ENCODE data around the gene KCNK18. TPM values are rescaled to one million over a fixed set of nuclear protein-coding genes. Genes with fewer than 3 reads are reported as not detected.
A peak's percentile ranks its signal among the peaks of the same experiment; 100 is the strongest.

The KCNK18 gene
- total RNA-seq, 1 experiment from 2014 or later: not detected

GRCh38 chr10:117167789-117168674, 29.3 kb upstream of the KCNK18 start:
- no TSS peak for BruUV-seq (replicated peaks)
- CTCF ChIA-PET: interaction anchor here (1.0 to 3.2 kb wide), 4 partner anchors 220 to 541 kb away, joined by 4 to 26 read pairs (median 6); no protein-coding TSS in a partner anchor
- H3K27ac Mint-ChIP-seq (ENCODE audit: unreplicated experiment): no peak overlapping the region

GRCh38 chr10:117168729-117169128, 28.6 kb upstream of the KCNK18 start:
- intact Hi-C loops (cut with micrococcal nuclease; ENCODE audit: unreplicated experiment): loop anchor here (5.0 kb wide), 1 partner anchor 281 kb away; no protein-coding TSS in a partner anchor
- CTCF ChIA-PET: interaction anchor here (1.2 to 3.2 kb wide), 2 partner anchors 221 to 372 kb away, joined by 7 to 26 read pairs; no protein-coding TSS in a partner anchor
- no peak overlapping the region for H3K27ac Mint-ChIP-seq (ENCODE audit: unreplicated experiment)
- no peak for DNase-seq
- H3K36me3 Mint-ChIP-seq (ENCODE audit: insufficient read depth, unreplicated experiment): peaks cover 7% of the 10 kb centered on the region
- H3K9me3 Mint-ChIP-seq (ENCODE audit: low read depth, unreplicated experiment): no peaks in the 10 kb centered on the region
- H3K4me1 Mint-ChIP-seq (ENCODE audit: low read depth, unreplicated experiment): no peaks in the 10 kb centered on the region
- peak overlapping the region; percentile 65 for H3K4me3 Mint-ChIP-seq (ENCODE audit: low read depth, unreplicated experiment)
- BruUV-seq (replicated peaks): no TSS peak
- no peak for TF ChIP-seq CTCF (IDR thresholded peaks at IDR 0.05; ENCODE audit: unreplicated experiment)
- peaks cover 47% of the 10 kb centered on the region for H3K27me3 Mint-ChIP-seq (ENCODE audit: unreplicated experiment)

More at GRCh38 chr10:117167789-117168674, 29.3 kb upstream of the KCNK18 start:
- DNase-seq: peak; percentile 73
- H3K36me3 Mint-ChIP-seq (ENCODE audit: insufficient read depth, unreplicated experiment): peaks cover 7% of the 10 kb centered on the region
- intact Hi-C loops (cut with micrococcal nuclease; ENCODE audit: unreplicated experiment): loop anchor here (2.0 to 5.0 kb wide), 3 partner anchors 163 to 371 kb away; partner anchors contain the start of gene SHTN1
- H3K27me3 Mint-ChIP-seq (ENCODE audit: unreplicated experiment): peaks cover 45% of the 10 kb centered on the region
- peak overlapping the region; percentile 65 for H3K4me3 Mint-ChIP-seq (ENCODE audit: low read depth, unreplicated experiment)
- H3K4me1 Mint-ChIP-seq (ENCODE audit: low read depth, unreplicated experiment): no peaks in the 10 kb centered on the region
- H3K9me3 Mint-ChIP-seq (ENCODE audit: low read depth, unreplicated experiment): no peaks in the 10 kb centered on the region
- TF ChIP-seq CTCF (IDR thresholded peaks at IDR 0.05; ENCODE audit: unreplicated experiment): peak; percentile 85

- no peak for TF ChIP-seq CTCF (IDR thresholded peaks at IDR 0.05; ENCODE audit: unreplicated experiment)
- intact Hi-C loops (cut with micrococcal nuclease; ENCODE audit: unreplicated experiment): loop anchor here (5.0 kb wide), 1 partner anchor 282 kb away; no protein-coding TSS in a partner anchor
- CTCF ChIA-PET: no interaction called here
- Mint-ChIP-seq H3K27ac (ENCODE audit: unreplicated experiment) (no peak overlapping the region), H3K27me3 (ENCODE audit: unreplicated experiment) (peaks cover 47% of the 10 kb centered on the region), H3K4me3 (ENCODE audit: low read depth, unreplicated experiment) (no peak overlapping the region), H3K9me3 (ENCODE audit: low read depth, unreplicated experiment) (no peaks in the 10 kb centered on the region), H3K36me3 (ENCODE audit: insufficient read depth, unreplicated experiment) (peaks cover 7% of the 10 kb centered on the region), H3K4me1 (ENCODE audit: low read depth, unreplicated experiment) (no peaks in the 10 kb centered on the region)
- no peak for DNase-seq
- no TSS peak for BruUV-seq (replicated peaks)
Measured at GRCh38 chr10:117169480-117169879, 27.8 kb upstream of the KCNK18 start.

- H3K4me1 Mint-ChIP-seq (ENCODE audit: low read depth, unreplicated experiment): no peaks in the 10 kb centered on the region
- TF ChIP-seq CTCF (IDR thresholded peaks at IDR 0.05; ENCODE audit: unreplicated experiment): no peak
- H3K36me3 Mint-ChIP-seq (ENCODE audit: insufficient read depth, unreplicated experiment): peaks cover 14% of the 10 kb centered on the region
- intact Hi-C loops (cut with micrococcal nuclease; ENCODE audit: unreplicated experiment): loop anchor here (5.0 to 10.0 kb wide), 2 partner anchors 223 to 545 kb away; partner anchors contain the start of gene PNLIPRP2
- H3K9me3 Mint-ChIP-seq (ENCODE audit: low read depth, unreplicated experiment): no peaks in the 10 kb centered on the region
- H3K27me3 Mint-ChIP-seq (ENCODE audit: unreplicated experiment): peaks cover 47% of the 10 kb centered on the region
- DNase-seq: no peak
- no peak overlapping the region for H3K27ac Mint-ChIP-seq (ENCODE audit: unreplicated experiment)
- BruUV-seq (replicated peaks): no TSS peak
- no peak overlapping the region for H3K4me3 Mint-ChIP-seq (ENCODE audit: low read depth, unreplicated experiment)
- CTCF ChIA-PET: no interaction called here
Measured at GRCh38 chr10:117170244-117170643, 27.0 kb upstream of the KCNK18 start.
